GM12872 (cell line): ENCODE results near the gene BBS7.

ENCODE experiments used
- CTCF ChIP-seq: IDR thresholded peaks from 3 replicates; pipeline ENCODE4 v1.5.1; 2011; ENCODE audit warnings: low read depth, mild to moderate bottlenecking, low read length, moderate library complexity; ENCODE audit not compliant: insufficient read depth

Gene BBS7

GRCh38 chr4:121885115-121885514 lies 14.8 kb upstream of the BBS7 start:
- no peak for TF ChIP-seq CTCF

- TF ChIP-seq CTCF, result no peak
Measured at GRCh38 chr4:121881158-121881557, 10.9 kb upstream of the BBS7 start.

- TF ChIP-seq CTCF, result no peak
Measured at GRCh38 chr4:121879135-121879534, 8.9 kb upstream of the BBS7 start.

GRCh38 chr4:121877041-121877773 lies 6.9 kb upstream of the BBS7 start:
- no peak for TF ChIP-seq CTCF

- no peak for TF ChIP-seq CTCF
Measured at GRCh38 chr4:121876070-121876469, 5.8 kb upstream of the BBS7 start.

- no peak for TF ChIP-seq CTCF
Measured at GRCh38 chr4:121875652-121876051, 5.4 kb upstream of the BBS7 start.

GRCh38 chr4:121873604-121874003 lies 3.3 kb upstream of the BBS7 start:
- TF ChIP-seq CTCF, result no peak
